Kidney (tissue), 14 donors: ENCODE data around the gene PRRG2. TPM values are rescaled to one million over a fixed set of nuclear protein-coding genes. Genes with fewer than 3 reads are reported as not detected.

Experiments used
- DNase-seq, 5 donors: peaks; one replicate each; pipeline ENCODE4 v3.0.0-alpha.2; 2013 to 2020
- FAIRE-seq: peaks from 2 replicates; lab custom pipeline; 2012; peaks lifted over from hg19 to GRCh38; lab: Jason Lieb, UNC
- H3K27ac ChIP-seq, 2 donors: one replicate each; pipeline ENCODE4 v1.7.0; 2013; ENCODE audit warnings: low read depth in 2 of 2, low read length in 2 of 2, inconsistent platforms in 1 of 2
- H3K27me3 ChIP-seq: one replicate; pipeline ENCODE4 v1.7.1; 2013; ENCODE audit warnings: low read length, inconsistent platforms; ENCODE audit not compliant: control insufficient read depth, insufficient read depth
- H3K36me3 ChIP-seq, 3 donors: one replicate each; pipeline versions ENCODE4 v1.7.0 to v1.7.1; 2013; ENCODE audit warnings: low read length in 3 of 3, control low read depth in 1 of 3, inconsistent platforms in 1 of 3; ENCODE audit not compliant: insufficient read depth in 3 of 3, control insufficient read depth in 2 of 3
- H3K4me1 ChIP-seq, 3 donors: one replicate each; pipeline versions ENCODE4 v1.7.0 to v1.7.1; 2013; ENCODE audit warnings: low read length in 3 of 3, inconsistent platforms in 1 of 3, low read depth in 1 of 3; ENCODE audit not compliant: control insufficient read depth in 2 of 3, insufficient read depth in 2 of 3
- H3K4me3 ChIP-seq, 3 donors: one replicate each; pipeline versions ENCODE4 v1.7.0 to v1.8.1; 2013; ENCODE audit warnings: low read length in 3 of 3, control low read depth in 1 of 3, inconsistent platforms in 1 of 3
- H3K9ac ChIP-seq, 3 donors: one replicate each; pipeline versions ENCODE4 v1.7.0 to v1.7.1; 2013; ENCODE audit warnings: low read length in 3 of 3, control low read depth in 1 of 3, inconsistent platforms in 1 of 3
- H3K9me3 ChIP-seq, 3 donors: one replicate each; pipeline versions ENCODE4 v1.7.0 to v1.7.1; 2013; ENCODE audit warnings: low read length in 3 of 3, control low read depth in 1 of 3, inconsistent platforms in 1 of 3; ENCODE audit not compliant: control insufficient read depth in 2 of 3, insufficient read depth in 1 of 3
- intact Hi-C: fragments of 100-400 bp; cut with DNase I; formaldehyde crosslinking; loops from one replicate; pipeline ENCODE4 v1.11.1; 2022
- polyA plus RNA-seq: library from polyadenylated mRNA; stranded (reverse); fragments of 350-450 nt; fragmentation: Illumina TruSeq; extraction: RNeasy Lipid Tissue Mini Kit (QIAGEN cat#74804); gene quantifications from one replicate; pipeline ENCODE4 v1.2.3, GENCODE V29; 2014; ENCODE audit warnings: low read depth, low replicate concordance; ENCODE audit not compliant: insufficient read depth
- total RNA-seq: library from RNA; stranded (reverse); fragmentation: NEBNext Ultra II Directional; extraction: Animal tissue kit (Norgen Biotek cat#: 25700); gene quantifications from one replicate; pipeline ENCODE4 v1.2.1, GENCODE V29; 2021
- TF ChIP-seq, protein P1 (sequence below): IDR thresholded peaks from 3 replicates; pipeline ENCODE4 v1.5.1; 2012; ENCODE audit warnings: mild to moderate bottlenecking, moderate library complexity, borderline replicate concordance; ENCODE audit not compliant: insufficient read depth; ENCODE audit errors: extremely low read depth
- donor health status: control.
- donor health status: control.
- donor health status: control.
- donor health status: control.
- donor health status: control.
- donor health status: DM: yes; HTN: yes; CAD: no.
- donor health status: Normal renal cell carcinoma (clear cell type).

PRRG2 gene
- total and polyA plus RNA-seq, 2 donors from 2014 or later: 14.9 to 17.6 TPM

DNA sequence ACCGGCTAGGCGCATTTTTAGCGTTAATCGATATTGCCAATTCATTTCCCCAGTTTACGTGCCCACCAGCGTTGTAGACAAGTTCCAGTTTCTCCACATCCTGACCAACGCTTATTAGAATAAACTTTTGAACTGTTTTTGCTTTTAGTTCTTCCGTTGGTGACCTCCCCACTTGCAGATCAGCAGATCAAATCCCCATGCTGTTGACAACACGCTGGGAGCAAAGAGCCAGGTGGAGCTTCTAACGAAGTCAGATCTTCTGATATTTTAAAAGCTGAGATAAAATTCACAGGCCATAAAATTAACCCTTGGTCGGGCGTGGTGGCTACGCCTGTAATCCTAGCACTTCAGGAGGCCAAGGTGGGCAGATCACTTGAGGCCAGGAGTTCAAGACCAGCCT is 32.1 kb upstream of the PRRG2 start:
- H3K9me3 ChIP-seq: no peaks in the 10 kb centered on the region
- H3K4me3 ChIP-seq: no peak overlapping the region
- no peak overlapping the region for H3K27ac ChIP-seq
- no peak overlapping the region for H3K9ac ChIP-seq
- no peaks in the 10 kb centered on the region for H3K27me3 ChIP-seq
- intact Hi-C loops: no loop called here
- H3K36me3 ChIP-seq: peaks cover 0 to 2% (median 0%) of the 10 kb centered on the region in 3 donors
- TF ChIP-seq, protein P1, sequence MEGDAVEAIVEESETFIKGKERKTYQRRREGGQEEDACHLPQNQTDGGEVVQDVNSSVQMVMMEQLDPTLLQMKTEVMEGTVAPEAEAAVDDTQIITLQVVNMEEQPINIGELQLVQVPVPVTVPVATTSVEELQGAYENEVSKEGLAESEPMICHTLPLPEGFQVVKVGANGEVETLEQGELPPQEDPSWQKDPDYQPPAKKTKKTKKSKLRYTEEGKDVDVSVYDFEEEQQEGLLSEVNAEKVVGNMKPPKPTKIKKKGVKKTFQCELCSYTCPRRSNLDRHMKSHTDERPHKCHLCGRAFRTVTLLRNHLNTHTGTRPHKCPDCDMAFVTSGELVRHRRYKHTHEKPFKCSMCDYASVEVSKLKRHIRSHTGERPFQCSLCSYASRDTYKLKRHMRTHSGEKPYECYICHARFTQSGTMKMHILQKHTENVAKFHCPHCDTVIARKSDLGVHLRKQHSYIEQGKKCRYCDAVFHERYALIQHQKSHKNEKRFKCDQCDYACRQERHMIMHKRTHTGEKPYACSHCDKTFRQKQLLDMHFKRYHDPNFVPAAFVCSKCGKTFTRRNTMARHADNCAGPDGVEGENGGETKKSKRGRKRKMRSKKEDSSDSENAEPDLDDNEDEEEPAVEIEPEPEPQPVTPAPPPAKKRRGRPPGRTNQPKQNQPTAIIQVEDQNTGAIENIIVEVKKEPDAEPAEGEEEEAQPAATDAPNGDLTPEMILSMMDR: no peak
- DNase-seq (no peak), FAIRE-seq (no peak)
- H3K4me1 ChIP-seq: peaks cover 0 to 3% (median 0%) of the 10 kb centered on the region in 3 donors

DNA sequence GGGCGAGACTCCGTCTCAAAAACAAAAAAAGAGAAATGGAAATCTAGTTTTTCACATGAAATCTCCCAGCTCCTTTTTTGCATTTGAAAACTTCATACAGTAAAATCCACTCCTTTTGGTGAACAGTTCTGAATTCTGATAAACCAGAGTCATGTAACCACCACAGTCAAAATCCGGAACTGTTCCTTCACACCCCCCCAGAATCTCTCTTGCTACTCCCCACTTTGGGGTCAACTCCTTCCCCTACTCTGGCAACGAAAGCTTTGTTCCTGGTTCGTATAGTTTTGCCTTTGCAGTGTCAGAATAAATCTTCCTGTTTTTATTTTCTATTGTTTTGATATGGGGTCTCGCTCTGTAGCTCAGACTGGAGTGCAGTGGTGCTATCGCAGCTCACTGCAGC is 29.6 kb upstream of the PRRG2 start:
- TF ChIP-seq, protein P1: no peak
- intact Hi-C loops: no loop called here
- Histone ChIP-seq H3K9ac (no peak overlapping the region), H3K9me3 (no peaks in the 10 kb centered on the region), H3K27me3 (no peaks in the 10 kb centered on the region), H3K4me1 (peaks cover 0 to 4% (median 0%) of the 10 kb centered on the region in 3 donors), H3K36me3 (peaks cover 0 to 4% (median 3%) of the 10 kb centered on the region in 3 donors), H3K4me3 (no peak overlapping the region), H3K27ac (no peak overlapping the region)
- no peak for DNase-seq
- no peak for FAIRE-seq

DNA sequence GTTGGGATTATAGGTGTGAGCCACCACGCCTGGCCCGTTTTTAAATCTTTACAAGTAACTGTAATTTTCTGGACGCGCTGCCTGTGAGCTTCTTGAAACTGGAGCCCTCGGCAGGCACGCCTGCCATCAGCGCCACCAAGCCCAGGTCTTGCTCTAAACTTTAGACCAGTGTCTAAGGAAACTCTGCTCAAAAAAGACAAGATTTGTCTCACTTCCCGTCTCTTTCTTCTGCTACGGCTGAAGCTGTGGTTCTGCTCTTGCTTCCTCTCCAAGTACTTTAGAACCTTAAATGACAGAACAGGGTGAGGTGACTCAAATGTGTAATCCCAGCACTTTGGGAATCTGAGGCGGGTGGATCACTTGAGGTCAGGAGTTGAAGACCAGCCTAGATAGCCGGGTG is 28.4 kb upstream of the PRRG2 start:
- H3K9ac ChIP-seq: no peak overlapping the region
- H3K9me3 ChIP-seq: no peaks in the 10 kb centered on the region
- H3K4me1 ChIP-seq: peaks cover 0 to 2% (median 0%) of the 10 kb centered on the region in 3 donors
- H3K4me3 ChIP-seq: no peak overlapping the region
- no peak for DNase-seq
- TF ChIP-seq, protein P1: no peak
- no peaks in the 10 kb centered on the region for H3K27me3 ChIP-seq
- no peak for FAIRE-seq
- H3K27ac ChIP-seq: no peak overlapping the region
- intact Hi-C loops: no loop called here
- H3K36me3 ChIP-seq: peaks cover 2 to 14% (median 10%) of the 10 kb centered on the region in 3 donors
